DOHH2 (cell line): ENCODE data around the gene YRDC.

ENCODE experiments used
- H3F3A ChIP-seq: fragments of 200-600 bp; sonication (generic), shearing (Covaris generic); 2 replicates; pipeline ENCODE4 v1.6.0; 2016; ENCODE audit warnings: antibody characterized with exemption, mild to moderate bottlenecking; ENCODE audit not compliant: control insufficient read depth, insufficient read depth
- H3K27ac ChIP-seq: fragments of 200-600 bp; sonication (generic); 2 replicates; pipeline ENCODE4 v1.5.1; 2014; ENCODE audit warnings: low read depth, mild to moderate bottlenecking, low read length, moderate library complexity
- H3K27me3 ChIP-seq: fragments of 200-600 bp; sonication (generic); 2 replicates; pipeline ENCODE4 v1.6.1; 2014; ENCODE audit warnings: mild to moderate bottlenecking, low read length, mixed read lengths; ENCODE audit not compliant: control insufficient read depth
- H3K36me3 ChIP-seq: fragments of 200-600 bp; sonication (generic); 2 replicates; pipeline ENCODE4 v1.6.1; 2014; ENCODE audit warnings: mild to moderate bottlenecking, low read length, moderate library complexity, mixed read lengths; ENCODE audit not compliant: control insufficient read depth
- H3K4me1 ChIP-seq: fragments of 200-600 bp; sonication (generic); 2 replicates; pipeline ENCODE4 v1.6.1; 2014; ENCODE audit warnings: mild to moderate bottlenecking, low read length, mixed read lengths; ENCODE audit not compliant: control insufficient read depth
- H3K4me2 ChIP-seq: fragments of 200-600 bp; sonication (generic); 2 replicates; pipeline ENCODE4 v1.6.0; 2014; ENCODE audit warnings: mild to moderate bottlenecking, low read length, moderate library complexity
- H3K4me3 ChIP-seq: fragments of 200-600 bp; sonication (generic); 2 replicates; pipeline ENCODE4 v1.5.1; 2014; ENCODE audit warnings: mild to moderate bottlenecking, low read length, mixed read lengths
- H3K79me2 ChIP-seq: fragments of 200-600 bp; sonication (generic); 2 replicates; pipeline ENCODE4 v1.6.1; 2014; ENCODE audit warnings: mild to moderate bottlenecking, low read length, mixed read lengths; ENCODE audit not compliant: control insufficient read depth
- H3K9me2 ChIP-seq: fragments of 200-600 bp; sonication (generic); replicated peaks from 2 replicates; pipeline ENCODE4 v1.6.1; 2014; ENCODE audit warnings: mild to moderate bottlenecking, low read length, mixed read lengths; ENCODE audit not compliant: control insufficient read depth
- H3K9me3 ChIP-seq: fragments of 200-600 bp; sonication (generic); 2 replicates; pipeline ENCODE4 v1.6.1; 2014; ENCODE audit warnings: antibody characterized with exemption, low read length, mixed read lengths; ENCODE audit not compliant: control insufficient read depth, insufficient read depth
- H4K20me1 ChIP-seq: fragments of 200-600 bp; sonication (generic); 2 replicates; pipeline ENCODE4 v1.6.0; 2014; ENCODE audit warnings: low read depth, mild to moderate bottlenecking, antibody characterized with exemption, low read length, moderate library complexity; ENCODE audit not compliant: control insufficient read depth, insufficient read depth
- EZH2phosphoT487 ChIP-seq: fragments of 200-600 bp; sonication (generic); IDR thresholded peaks from 2 replicates; pipeline ENCODE4 v1.6.1; 2017; ENCODE audit warnings: borderline replicate concordance, mild to moderate bottlenecking, antibody characterized with exemption, low read length, moderate library complexity, mixed read lengths
- TF ChIP-seq, protein P1 (sequence below): fragments of 200-600 bp; sonication (generic); IDR thresholded peaks from one replicate; pipeline ENCODE4 v1.5.1; 2014; ENCODE audit warnings: antibody characterized with exemption, mild to moderate bottlenecking, low read depth, low read length; ENCODE audit not compliant: poor library complexity, severe bottlenecking

The YRDC gene

DNA sequence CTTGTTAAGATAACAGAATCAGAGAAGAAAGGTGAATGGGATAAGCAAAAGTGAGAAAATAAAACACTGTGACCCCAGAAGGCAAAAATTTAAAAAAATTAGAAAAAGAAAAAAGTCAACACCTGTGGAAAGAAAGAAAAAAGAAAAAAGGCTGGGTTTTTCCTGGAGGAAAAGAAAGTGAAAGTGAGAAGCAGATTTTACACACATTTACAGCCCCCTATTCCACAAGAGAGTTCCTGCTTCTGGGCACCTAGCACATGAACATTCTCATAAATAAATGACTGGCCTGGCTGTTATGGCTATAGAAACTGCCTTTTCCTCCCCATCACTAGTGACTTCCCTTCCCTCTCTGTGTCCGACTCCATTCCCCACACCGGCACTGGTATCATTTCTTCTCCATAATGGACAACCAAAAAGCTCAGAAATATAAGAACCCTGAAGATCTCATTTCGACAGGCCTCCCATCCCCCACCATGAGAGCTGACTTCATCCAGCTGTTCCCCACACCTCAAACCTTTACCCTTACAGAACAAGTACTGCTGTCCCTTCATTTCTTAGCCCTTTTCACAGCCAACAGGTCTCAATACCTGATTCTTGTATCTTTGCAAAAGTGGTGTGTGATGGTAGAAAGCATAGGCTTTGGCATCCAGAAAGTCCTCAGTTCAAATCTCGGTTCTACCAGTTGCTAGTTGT, 38.8 kb upstream of the YRDC start:
- H3K9me2 ChIP-seq = no peaks in the 10 kb centered on the region
- peaks cover 86% of the 10 kb centered on the region for H3K79me2 ChIP-seq
- H3K27ac ChIP-seq = no peak overlapping the region
- no peaks in the 10 kb centered on the region; the same call in 1 of the 2 replicates for H4K20me1 ChIP-seq
- H3K36me3 ChIP-seq = peaks cover 48% of the 10 kb centered on the region
- no peak for TF ChIP-seq EZH2phosphoT487
- TF ChIP-seq, protein P1, sequence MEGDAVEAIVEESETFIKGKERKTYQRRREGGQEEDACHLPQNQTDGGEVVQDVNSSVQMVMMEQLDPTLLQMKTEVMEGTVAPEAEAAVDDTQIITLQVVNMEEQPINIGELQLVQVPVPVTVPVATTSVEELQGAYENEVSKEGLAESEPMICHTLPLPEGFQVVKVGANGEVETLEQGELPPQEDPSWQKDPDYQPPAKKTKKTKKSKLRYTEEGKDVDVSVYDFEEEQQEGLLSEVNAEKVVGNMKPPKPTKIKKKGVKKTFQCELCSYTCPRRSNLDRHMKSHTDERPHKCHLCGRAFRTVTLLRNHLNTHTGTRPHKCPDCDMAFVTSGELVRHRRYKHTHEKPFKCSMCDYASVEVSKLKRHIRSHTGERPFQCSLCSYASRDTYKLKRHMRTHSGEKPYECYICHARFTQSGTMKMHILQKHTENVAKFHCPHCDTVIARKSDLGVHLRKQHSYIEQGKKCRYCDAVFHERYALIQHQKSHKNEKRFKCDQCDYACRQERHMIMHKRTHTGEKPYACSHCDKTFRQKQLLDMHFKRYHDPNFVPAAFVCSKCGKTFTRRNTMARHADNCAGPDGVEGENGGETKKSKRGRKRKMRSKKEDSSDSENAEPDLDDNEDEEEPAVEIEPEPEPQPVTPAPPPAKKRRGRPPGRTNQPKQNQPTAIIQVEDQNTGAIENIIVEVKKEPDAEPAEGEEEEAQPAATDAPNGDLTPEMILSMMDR = no peak
- no peak overlapping the region for H3K4me3 ChIP-seq
- H3K4me1 ChIP-seq = peaks cover 13% of the 10 kb centered on the region
- no peaks in the 10 kb centered on the region for H3K27me3 ChIP-seq
- no peaks in the 10 kb centered on the region for H3K9me3 ChIP-seq
- no peak overlapping the region for H3K4me2 ChIP-seq
- 0 out of 2 replicates have a peak, but pooled peaks cover 4% of the 10 kb centered on the region for H3F3A ChIP-seq

DNA sequence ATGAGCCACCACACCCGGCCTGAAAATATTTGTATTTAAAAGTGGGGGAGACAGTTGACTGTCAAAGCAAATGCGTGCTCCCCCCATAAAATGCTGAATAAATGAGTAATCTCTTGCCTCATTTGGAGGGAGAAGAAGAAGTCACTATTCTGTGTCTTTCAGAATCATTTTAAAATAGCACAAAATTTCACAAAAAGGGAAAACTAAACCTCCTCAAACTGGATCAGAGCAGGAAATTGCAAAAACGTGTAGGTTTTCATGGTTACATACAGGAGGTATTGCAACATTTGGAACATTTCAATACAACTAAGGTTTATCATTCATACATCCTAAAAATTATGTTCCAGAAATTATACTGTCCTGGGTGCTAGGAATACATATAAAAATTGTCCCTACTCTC, 37.8 kb upstream of the YRDC start:
- Histone ChIP-seq H3K27ac (no peak overlapping the region), H3K9me2 (no peaks in the 10 kb centered on the region), H3K4me1 (peaks cover 6% of the 10 kb centered on the region), H3K4me3 (no peak overlapping the region), H3K9me3 (no peaks in the 10 kb centered on the region), H3K36me3 (peaks cover 46% of the 10 kb centered on the region), H4K20me1 (no peaks in the 10 kb centered on the region; the same call in 1 of the 2 replicates), H3F3A (no peaks in the 10 kb centered on the region), H3K79me2 (peaks cover 76% of the 10 kb centered on the region), H3K27me3 (no peaks in the 10 kb centered on the region), H3K4me2 (no peak overlapping the region)
- TF ChIP-seq, protein P1 = no peak
- TF ChIP-seq EZH2phosphoT487 = no peak

DNA sequence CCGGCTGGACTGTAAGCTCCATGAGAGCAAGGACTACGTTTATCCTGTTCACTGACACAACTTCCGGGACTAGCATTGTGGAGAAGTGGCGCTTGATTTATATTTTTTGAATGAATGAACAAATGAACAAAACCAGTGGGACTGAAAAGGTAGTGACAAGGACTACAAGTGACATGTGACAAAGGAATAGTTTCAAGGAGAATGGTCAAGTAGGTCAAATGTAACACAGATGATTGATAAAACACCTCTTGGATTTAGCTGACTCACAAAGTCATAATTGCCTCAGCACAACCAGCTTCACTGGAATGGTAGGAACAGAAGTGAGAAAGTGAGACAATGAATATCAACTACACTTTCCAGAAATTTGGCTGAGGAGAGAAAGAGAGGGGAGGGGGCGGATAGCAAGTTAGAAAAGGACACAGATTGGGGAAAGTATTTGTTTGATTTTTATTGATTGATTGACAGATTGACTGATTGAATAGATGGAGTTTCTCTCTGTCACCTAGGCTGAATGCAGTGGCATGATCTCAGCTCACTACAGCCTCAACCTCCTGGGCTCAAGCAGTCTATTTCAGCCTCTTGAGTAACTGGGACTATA, 37.1 kb upstream of the YRDC start:
- H3K79me2 ChIP-seq = peaks cover 70% of the 10 kb centered on the region
- no peak overlapping the region for H3K4me2 ChIP-seq
- H3K36me3 ChIP-seq = peaks cover 47% of the 10 kb centered on the region
- peaks cover 6% of the 10 kb centered on the region for H3K4me1 ChIP-seq
- H3K27me3 ChIP-seq = no peaks in the 10 kb centered on the region
- H3K9me3 ChIP-seq = no peaks in the 10 kb centered on the region
- H3K27ac ChIP-seq = no peak overlapping the region
- H4K20me1 ChIP-seq = no peaks in the 10 kb centered on the region; the same call in 1 of the 2 replicates
- no peaks in the 10 kb centered on the region for H3K9me2 ChIP-seq
- TF ChIP-seq, protein P1 = no peak
- TF ChIP-seq EZH2phosphoT487 = no peak
- no peak overlapping the region for H3K4me3 ChIP-seq
- no peaks in the 10 kb centered on the region for H3F3A ChIP-seq
